GM19463 (cell line): ENCODE results near the gene PPP2R3A.

Experiments
- ATAC-seq: cut with Tn5 transposase; IDR thresholded peaks from one replicate; pipeline ENCODE4 v1.9.1; 2021; ENCODE audit warnings: mild to moderate bottlenecking, moderate library complexity; ENCODE audit not compliant: unreplicated experiment

Gene PPP2R3A

DNA sequence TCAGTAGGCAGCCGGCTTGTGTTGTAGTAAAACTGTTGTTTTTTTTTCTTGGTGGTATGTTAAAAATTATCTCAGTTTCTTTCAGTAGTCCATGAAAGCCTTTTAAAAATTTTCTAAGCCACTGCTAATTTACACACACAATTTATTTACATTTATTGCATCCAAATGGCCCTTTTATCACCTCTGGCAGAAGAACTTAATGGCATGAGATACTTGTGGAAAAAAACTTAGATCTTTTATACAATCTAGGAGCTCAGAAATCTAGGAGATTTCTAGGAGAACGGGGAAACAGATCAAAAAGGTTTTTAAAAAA is 1.4 kb downstream of the PPP2R3A start:
- no peak for ATAC-seq

DNA sequence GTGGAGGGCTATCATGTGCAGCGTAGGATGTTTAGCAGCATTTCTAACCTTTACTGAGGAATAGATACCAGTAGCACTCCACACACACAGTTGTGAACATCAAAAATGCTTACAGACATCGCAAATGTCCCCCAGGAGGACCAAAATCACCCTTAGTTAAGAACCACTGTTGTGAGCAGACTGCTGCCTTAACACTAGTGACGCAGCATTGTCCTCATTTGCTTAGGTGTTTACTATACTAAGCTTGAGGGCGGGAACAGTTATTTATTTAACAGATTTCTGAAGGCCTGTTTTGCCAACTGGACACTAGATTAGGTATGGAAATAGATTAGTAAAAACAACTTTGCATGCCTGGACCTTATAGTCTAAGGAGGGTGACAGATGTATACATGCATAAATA is 2.3 kb downstream of the PPP2R3A start:
- no peak for ATAC-seq

DNA sequence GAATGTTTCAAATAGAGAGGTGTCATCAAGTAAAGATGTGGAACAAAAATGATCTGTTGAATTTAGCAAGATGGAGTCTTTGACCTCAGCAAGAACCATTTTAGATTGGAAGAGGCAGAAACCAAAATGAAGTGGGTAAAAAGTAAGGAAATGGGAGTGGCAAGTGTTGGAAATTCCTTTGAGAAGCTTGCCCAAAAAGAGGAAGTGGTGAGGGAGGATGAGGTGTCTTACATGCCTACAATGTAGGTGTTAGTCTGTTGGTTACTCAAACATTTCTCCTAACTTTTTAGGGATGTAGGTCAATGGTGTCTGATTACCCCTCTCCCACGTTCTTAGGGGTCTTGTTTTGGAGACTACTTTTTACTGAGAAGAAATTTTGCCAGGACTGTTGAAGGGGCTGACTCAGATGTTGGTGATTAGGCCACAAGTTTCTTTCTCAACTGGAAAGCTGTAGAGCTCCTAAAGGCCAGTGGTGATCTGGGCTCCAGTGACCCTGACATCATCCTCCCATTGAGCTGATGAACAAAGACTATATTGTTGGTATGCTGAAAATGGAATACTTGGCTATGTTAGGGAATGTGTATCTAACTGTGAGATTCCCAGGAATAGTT is 5.1 kb downstream of the PPP2R3A start:
- ATAC-seq: no peak

DNA sequence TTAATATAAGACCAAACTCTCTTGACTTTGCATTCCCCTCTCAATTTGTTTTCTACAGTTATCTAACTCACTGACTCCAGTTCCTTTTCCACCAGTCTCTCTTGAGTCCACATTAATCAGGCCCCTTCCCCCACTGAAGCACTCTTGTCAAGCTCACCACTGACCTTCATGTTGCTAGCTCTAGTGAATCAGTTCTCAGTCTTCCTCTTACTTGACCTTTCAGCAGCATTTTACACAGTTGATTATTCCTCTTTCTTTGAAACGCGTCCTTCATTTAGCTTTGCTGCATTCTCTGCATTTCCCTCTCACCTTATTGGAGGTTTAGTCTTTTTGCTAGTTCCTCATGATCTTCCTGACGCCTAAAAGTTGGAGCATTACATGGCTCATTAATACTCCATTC is 8.3 kb downstream of the PPP2R3A start:
- ATAC-seq: no peak

DNA sequence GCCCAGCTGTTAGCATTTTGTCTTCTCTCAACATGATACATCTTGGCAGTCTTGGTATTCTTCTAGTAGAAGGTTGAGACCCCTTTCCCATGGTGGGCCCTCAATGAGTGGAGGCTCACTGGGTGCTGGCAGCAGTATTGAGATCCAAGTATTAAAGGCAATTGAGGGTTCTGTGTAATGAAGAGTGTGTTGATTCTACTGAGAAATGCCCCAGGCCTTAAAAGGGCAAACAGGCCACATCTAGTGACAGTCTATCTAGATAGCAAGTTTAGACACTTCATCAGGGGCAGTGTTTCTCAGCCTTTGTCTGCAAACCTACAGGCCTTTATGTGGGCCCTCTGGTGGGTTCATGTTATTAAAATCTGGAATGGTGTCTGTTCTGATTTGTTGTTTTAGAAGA is 9.5 kb downstream of the PPP2R3A start:
- ATAC-seq: no peak

DNA sequence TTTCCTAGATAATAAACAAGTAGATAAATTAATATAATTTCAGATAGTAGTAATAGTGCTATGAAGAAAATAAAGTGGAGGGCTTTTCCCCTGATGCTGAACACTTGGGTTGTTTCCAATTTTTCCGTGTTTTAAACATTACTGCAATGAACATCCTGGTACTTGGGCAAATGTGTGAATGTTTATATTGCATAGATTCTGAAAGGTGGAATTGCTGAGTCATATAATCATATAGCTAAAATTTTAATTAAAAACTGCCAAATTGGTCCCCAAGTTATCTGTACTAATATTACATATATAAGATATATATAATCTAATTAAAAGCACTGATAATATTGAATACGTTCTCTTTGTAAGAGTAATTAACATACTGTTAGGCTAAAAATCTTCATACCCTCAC is 10.0 kb downstream of the PPP2R3A start:
- ATAC-seq: no peak

DNA sequence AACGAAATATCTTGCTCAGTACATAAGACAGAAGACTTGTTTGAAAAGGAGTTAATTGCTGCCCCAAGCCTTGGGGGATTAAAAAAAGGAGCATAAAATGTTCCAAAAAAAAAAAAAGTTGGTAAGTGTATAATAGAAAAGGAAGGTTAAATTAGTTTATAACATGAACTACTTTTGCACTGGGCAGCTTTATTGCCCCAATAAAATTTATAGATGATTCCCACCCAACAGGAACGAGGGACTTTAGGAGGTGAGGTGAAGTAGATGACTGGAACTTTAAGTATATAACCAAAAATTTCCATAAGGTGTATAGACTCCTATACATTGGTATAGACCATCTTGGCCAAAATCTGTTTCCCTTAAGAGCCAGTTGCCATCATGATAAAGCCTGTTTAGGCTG is 14.8 kb downstream of the PPP2R3A start:
- no peak for ATAC-seq

DNA sequence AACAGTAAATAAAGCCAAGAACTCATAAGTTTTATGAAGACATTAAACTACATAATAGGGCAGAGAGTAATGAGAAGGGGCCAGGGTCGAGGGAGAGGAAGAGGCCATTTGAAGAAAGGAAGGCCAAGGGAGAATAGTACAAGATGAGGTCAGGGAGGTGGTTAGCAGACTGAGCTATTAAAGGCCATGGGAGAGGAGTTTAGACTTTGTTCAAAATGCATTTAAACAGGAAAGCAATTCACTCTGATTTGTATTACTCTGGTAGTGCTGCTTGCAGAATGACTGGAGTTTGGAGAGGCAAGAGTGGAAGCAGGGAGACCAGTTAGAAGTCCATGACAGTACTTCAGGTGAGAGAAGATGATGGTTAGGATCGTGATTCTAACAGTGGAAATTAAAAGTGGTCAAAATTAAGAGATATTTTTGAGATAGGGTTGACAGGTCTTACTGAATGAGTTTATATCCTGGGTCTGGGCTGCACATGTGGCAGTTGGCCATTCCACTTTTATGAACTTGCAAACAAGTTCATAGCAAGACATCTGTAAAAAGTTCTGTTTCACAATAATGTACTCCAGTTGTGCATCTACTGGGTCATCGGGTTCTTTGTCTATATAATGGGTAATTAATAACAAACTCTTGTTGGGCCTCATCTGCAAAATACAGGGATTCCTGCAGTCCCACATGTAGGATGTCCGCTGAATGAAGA is 16.3 kb downstream of the PPP2R3A start:
- ATAC-seq: no peak

DNA sequence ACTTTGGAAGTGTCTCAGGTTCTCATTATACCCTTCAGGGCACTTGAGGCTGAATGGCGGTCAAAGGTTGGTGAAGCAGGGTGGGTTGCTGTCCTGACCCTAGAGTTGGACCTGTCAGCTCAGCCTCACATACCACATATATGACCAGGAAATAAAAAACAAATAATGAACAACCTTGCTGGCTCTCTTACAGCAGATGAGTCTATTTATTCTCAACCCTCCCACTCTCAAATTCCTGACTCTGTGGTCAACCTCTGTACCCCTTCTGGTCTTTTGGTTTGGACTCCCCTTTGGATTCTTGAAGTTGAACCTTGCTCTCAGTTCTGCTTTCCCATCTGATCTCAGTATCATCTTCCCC is 16.9 kb downstream of the PPP2R3A start:
- no peak for ATAC-seq

DNA sequence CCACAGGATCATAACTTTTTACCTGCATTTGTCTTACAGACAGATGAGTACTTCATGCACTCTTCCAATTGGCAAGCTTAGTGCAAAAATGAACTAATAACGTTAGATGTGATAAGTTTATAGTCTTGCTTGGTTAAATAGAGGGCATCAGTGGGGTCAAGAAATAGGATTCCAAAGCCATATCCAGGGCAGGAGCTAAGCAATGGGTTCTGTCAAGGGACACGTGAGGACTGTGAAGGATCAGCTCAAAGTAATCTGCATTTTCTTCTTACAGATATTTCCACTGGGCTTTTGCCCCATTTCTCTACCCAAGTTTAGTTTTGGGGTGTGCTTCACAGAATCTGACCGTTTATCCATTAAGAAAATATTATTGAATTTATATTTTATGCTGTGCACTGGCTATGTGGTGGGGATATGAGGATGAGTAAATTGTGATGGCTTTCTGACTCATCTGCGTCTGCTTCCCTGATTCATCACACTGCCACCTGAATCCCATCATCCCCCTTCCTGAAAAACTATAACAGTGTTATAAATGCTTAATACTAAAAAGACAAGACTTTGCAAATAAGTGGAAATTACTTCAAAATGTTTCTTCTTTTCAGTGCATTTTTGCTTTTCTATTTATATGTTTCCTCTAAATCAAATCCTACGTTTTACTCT is 17.5 kb downstream of the PPP2R3A start:
- ATAC-seq: no peak

DNA sequence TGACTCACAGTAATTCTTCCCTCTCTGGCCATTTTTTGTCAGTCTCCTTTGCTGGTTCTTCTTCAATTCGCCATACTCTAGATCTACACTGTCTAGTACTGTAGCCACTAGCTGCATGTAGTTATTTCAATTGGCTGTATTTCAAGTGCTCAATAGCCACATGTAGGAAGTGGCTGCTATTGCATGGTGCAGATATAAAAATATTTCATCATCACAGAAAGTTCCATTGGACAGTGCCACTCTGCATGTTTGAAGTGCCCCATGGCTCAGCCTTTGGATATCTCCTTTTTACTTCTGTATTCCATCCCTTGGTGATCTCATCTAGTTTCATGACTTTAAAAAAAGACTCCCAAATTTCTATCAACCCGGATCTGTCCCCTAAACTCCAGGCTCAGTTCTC is 22.1 kb downstream of the PPP2R3A start:
- no peak for ATAC-seq

DNA sequence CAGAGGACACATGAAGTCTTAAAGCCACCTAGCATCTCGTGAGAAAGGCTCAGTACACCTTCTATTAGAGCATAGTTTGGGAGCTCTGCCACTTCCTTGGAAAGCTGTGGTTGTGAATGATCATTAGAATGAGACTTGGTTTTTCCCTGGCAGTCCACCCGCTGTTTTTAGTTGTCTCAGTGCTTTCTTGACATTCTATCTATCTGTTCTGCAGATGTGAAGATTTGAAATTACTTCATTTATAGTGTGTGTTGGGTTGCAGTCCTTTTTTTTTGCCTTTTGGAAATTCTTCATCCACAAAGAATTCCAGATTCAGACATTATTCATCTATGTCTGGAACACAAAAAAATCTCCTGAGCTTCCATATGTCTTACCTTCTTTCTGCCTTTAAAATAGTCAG is 23.7 kb downstream of the PPP2R3A start:
- no peak for ATAC-seq

DNA sequence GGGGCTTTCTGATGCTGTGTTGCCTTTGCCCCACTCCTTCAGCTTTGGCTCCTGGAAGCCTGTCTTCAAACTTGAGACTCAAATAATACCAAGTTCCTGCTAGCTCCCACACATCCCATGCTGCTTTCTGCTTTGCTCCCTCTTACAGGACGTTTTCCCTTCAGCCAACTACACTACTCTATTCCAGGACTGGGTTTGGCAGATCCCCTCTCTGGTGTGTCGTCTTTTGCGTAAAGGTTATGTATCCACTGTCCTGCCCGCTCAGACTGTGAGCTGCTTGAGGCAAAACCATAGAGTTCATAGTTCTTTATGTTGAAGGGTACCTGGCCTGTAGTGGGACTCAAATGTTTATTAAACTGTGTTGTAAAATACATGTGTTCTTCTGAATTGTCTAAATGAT is 25.4 kb downstream of the PPP2R3A start:
- no peak for ATAC-seq

DNA sequence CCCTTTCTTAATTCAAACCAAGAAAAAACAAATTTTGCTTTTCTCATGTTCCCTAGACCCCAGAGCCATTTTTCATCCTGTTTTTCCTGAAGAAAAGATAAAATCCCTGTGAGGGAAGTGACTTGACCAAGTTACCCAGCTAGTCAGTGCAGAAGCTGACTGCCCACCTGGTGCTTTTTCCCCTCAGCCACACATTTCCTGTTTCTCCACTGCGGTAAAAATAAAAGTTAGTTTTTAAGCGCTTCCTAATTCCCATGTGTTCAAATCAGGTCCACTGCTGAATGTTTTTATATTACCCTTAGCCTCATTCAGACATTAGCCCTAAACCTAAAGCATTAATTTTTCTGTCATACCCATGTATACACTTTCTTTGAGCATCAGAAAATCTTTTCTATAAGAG is 26.1 kb downstream of the PPP2R3A start:
- ATAC-seq: no peak

DNA sequence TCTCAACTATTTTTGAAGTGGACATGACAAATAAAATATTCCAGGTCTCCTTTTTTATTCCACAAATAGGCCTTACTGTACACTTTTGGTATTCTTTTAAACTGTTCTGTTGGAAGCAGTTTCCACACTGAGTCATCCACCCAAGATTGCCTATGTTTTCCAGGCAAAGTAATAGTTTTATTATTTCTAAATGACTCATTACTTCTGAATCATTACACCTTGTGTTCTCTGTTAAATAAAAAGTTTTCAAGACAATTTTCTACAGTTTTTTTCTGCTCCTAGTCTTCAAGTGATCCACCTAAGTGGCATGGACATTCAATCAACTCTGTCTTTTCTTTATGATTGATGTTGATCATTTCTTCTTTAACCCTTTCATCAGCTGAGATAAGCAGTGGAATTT is 26.5 kb downstream of the PPP2R3A start:
- ATAC-seq: no peak

DNA sequence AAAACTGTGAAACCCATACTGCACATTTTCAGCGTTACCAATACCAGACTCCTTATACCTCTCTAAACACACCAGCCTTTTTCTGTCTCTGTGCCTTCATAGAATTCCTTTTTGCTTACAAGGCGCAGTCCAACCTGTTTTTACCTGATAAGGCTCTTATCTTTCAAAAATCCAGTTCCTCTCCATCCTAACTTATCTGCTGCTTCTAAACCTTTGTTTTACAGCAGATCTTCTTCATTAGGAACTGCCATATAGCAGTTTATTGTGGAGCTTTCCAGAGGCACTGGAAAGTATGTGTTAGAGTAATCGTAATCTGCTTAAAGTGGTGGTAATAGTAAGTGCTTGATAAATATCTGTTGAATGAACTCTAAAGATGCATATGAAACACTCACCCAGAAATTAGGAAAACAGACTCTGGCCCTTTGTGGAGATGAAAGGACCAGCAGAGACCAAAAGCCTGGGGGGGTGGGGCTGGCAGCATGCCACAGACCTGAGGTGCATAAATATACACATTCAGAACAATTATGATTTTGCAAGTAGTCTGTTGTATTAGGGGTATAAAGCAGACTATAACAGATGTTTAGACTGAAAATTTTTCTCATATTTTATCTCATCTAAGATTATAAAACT is 29.3 kb downstream of the PPP2R3A start:
- no peak for ATAC-seq

DNA sequence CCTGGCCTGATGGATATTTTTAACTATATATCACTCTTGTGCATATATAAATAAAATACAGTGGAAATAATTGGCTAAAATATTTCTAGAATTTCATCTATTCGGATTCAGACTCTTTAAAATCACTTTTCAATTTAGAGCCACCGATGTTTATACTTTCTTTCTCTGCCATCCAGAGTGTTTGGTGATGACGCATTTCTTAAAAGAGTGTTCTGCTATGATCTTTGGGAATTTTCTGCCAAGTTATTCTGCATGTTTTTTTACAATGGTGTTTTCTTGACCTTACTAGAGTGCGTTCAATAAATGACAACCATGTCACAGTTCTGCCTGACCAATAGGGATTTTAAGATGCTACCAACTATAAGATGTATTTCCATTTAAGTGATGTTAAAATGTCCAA is 30.2 kb downstream of the PPP2R3A start:
- no peak for ATAC-seq

DNA sequence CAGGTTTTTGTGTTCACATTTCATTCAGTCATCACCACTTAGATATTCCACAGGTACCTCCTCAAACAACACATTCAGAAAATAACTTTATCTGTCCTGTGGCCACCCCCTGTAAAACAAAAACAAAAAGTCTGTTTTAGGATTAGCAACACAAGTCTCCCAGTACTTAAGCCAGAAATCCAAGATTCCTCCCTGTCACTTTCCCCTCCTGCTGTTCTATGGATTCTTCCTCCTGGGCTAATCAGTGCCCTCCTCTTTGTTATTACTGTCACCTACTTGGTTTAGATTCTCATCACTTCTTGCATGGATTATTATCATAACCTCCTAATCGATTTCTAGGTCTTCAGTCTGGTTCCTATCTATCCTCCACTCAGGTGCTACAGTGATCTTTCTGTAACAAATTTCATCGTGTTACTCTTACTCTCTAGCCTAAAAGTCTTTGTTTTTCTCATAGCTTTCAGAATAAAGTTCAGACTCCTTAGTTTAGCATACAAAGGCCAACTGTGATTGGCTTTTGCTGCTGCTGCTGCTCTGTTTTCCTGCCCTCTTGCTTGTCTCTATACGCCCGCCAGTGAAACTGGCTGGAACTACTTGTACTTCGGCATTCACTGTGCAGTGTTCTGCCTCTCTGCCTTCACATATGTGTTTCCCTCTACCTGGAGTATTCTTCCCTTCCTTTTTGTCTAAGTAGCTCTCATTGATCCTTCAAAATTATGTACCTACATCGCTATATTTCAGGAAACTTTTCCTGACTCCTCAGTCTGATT is 32.2 kb downstream of the PPP2R3A start:
- ATAC-seq: no peak

DNA sequence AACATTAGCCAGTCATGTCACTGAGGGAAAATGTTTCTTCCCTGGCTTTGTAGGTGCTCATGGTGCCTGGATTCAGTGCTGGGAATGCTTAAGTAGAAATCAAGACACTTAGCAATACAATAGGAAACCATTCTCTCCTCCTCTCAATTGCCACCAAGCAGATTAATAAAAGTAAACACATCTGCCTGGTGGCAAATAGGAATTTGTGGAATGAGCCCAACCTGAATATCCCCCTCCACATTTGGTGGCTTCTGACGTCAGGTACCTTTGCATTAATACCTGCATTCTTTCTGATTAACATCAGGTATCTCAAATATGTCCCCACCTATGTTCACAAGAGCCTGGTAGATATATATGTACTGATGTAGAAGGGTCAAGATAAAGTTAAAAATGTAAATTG is 42.7 kb downstream of the PPP2R3A start:
- no peak for ATAC-seq

DNA sequence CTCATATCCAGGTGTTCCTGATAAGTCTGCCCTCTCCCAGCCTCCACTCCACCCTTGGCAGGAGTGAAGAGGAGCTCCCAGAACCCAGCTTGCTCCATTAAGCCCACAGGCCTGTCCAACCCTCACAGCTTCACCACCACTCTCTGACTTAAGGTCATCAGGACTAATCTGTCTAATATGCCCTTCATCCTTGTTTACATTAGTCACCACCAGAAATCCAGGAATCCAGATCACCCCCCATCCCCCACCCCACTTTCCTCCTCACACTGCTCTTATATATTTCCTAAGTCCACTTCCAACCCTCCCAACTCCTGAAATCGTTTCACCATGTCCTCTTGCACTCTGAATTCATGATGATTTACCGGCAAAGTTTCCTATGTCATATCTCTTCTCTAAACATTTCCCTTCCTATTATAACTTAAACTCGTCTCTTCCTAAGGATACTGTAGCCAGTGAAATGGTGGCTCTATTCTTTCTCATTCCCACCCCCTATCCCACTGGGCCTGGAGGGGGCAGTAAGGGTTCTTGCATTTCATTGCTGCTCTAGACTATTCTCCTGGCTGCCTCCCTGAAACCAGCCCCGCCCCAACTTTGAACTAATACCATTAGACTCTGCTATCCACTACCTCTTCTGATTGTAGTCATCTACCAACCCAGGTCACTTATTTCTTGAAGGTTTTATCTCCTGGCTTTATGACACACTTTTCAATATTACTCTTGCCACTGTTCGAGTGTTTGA is 43.4 kb downstream of the PPP2R3A start:
- no peak for ATAC-seq

DNA sequence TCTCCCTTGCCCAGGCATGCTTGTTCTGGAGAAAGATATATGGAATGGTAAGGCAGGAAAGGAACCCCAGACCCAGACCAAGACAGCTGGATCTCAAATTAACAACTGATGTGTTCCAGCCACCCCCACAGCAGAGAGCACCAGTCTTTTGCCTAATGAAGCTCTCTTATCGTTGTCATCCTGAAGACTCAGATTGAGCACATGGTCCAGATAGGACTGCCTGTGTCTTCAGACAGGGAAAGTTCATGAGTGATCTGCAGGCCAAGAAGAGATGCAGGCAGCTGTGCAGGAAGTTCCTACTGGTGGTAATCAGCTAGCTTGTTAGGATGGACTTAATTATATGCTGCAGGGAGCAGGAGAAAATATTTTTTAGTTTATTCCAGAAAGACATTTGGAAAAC is 53.3 kb downstream of the PPP2R3A start:
- ATAC-seq: no peak
